ENCODE results near the gene SCMH1.

- TF ChIP-seq POLR2A (IDR thresholded peaks at IDR 0.05) (no peak), POLR2AphosphoS5 (IDR thresholded peaks at IDR 0.05) (no peak)
Observed at GRCh38 chr1:41272601-41273000, 30.5 kb upstream of the SCMH1 start.

Measured in spleen (tissue), 3 donors.